Stimulated activated CD4-positive, alpha-beta T cell treated with anti-CD3 and anti-CD28 coated beads, TNF-alpha, amount 100 ng/mL, for 1 hour (primary cell): ENCODE data around the gene CRYL1.
"Not testable (repeated sequence)": the region's sequence is repeated elsewhere in the genome, so short reads cannot be mapped to it uniquely, and the experiment has no call there.

Experiments
- DNase-seq, 3 donors: peaks; one replicate each; pipeline ENCODE4 v3.0.0-alpha.2; 2020; ENCODE audit warnings: low read depth in 3 of 3, low spot score in 1 of 3

Gene CRYL1

DNA sequence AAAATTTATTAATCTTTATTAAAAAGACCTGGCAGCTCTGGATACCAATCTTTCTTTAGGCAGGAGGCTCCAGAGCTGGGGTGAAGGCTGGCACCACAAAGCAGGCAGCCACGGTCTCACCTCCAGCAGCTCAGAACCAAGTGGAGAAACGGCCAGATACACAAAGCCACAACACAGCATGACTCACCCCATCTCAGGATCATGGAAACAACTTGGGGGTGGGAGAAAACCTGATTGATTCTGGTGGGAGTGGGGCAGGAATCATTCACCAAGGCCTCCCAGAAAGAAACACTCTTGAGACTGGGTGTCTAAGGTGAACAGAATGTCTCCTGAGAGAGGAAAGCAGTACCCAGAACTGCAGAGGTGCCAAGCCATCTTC is 64.2 kb downstream of the CRYL1 start:
- DNase-seq: no peak

DNA sequence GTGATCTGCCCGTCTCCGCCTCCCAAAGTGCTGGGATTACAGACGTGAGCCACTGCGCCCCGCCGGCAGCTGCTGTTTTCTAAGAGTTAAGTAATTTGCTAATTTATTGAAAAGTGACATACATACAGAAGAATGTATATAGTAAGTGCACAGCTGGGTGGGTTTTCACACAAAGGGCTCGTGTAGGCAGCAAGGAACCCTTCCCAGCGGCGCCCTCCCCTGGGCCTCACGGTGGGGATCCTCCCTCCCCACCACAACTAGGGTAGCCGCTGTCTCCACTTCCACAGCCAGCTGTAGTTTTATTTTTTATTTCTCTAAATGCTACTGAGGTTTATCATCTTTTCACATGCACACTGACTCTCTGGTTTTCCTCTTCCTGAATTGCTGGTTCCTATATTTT is 64.9 kb downstream of the CRYL1 start:
- DNase-seq: no peak

DNA sequence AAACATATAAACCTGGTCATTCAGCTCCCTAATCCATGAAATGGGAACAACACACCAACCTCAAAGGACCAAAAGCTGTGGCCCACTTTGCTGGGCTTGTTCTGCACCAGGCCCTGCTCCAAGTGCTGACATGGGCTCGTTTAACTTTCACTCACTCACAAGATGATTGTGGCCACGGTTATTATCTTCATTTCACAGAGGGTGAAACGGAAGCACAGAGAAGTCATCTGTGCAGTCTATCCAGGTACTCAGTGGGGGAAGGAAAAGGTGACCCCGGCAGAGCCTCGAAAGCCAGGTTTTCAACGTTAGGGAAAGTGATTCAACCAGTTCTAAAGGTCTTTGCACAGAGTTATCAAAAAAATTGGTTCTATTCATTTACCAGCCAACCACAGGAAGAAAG is 68.0 kb downstream of the CRYL1 start:
- DNase-seq: no peak

DNA sequence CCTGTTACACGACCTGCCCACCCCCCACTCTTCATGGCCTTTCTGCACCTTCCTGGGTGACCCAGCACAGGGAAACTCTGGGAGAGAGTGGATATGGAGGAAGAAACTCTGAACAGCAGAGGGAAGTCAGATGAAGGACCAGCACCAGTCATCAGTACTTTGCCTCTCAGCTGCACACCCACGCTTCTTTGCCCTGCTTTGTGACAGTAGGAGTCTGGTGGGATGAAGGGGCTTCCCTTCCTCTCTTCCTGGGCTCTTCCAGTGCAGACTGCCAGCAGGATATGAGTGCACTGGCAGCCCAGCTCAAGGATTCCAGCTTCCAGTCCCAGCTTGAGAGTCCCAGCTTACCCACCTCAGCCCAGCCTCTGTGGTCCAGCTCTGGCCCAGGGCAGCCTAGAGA is 68.9 kb downstream of the CRYL1 start:
- DNase-seq: no peak

DNA sequence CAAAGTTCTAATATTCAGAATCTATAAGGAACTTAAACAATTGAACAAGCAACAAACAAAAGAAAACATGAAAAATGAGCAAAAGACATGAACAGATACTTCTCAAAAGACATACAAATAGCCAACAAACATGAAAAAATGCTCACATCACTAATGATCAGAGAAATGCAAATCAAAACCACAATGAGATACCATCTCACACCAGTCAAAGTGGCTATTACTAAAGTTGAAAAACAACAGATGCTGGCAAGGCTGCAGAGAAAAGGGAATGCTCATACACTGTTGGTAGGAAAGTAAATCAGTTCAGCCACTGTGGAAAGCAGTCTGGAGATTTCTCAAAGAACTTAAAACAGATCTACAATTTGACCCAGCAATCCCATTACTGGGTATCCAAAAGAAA is 74.3 kb downstream of the CRYL1 start:
- DNase-seq: no peak

DNA sequence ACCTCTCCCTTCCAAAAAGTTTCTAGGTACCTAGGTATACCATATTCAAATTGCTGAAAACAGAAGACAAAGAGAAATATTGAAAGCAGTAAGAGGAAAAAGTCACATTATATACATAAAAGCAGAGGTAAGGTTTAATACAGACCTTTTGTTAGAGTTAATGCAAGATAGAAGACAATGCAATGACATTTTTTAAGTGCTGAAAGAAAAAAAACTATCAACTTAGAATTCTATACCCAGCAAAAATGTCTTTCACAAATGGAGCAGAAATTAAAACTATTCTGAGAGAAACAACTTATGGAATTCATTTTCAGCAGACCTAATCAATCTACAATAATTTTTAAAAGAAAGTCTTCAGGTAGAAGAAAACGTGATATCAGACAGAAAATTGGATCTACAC is 77.2 kb downstream of the CRYL1 start:
- no peak for DNase-seq

DNA sequence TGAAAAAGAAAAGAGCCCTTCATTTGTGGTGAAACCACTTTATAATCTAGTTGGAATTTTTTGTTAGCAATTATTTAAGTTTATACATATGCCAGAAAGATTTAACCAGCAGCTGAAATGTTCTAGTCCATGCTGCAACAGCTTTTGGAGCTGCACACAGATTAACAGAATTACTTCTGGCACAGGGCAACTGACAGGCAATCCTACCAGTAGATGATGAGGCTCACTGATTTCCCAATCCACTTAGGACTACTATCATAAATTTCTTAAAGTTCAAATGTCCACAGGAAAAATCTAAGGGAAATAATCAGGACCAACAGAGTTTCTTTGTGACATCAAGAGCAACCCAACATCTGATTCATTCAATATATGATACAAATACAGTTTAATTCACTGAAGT is 78.8 kb downstream of the CRYL1 start:
- DNase-seq: no peak

DNA sequence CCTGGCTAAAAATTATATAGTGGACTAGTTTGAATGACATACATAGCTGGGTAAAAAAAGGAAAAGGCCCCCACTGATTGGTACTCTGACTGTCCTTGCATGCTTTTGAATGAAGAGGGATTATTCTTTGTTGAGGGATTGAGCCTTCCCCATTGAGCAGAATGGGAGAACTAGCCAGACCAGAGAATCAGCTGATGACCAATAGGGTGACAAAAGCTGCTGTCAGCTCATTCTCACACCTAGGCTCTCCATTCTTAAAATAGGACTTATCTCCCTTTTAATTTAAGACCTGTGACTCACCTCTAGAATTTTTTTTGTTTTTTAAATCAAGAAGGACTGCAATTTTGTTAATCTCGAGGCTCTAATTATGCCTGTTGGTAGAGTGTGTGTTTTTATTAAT is 79.3 kb downstream of the CRYL1 start:
- no peak for DNase-seq

DNA sequence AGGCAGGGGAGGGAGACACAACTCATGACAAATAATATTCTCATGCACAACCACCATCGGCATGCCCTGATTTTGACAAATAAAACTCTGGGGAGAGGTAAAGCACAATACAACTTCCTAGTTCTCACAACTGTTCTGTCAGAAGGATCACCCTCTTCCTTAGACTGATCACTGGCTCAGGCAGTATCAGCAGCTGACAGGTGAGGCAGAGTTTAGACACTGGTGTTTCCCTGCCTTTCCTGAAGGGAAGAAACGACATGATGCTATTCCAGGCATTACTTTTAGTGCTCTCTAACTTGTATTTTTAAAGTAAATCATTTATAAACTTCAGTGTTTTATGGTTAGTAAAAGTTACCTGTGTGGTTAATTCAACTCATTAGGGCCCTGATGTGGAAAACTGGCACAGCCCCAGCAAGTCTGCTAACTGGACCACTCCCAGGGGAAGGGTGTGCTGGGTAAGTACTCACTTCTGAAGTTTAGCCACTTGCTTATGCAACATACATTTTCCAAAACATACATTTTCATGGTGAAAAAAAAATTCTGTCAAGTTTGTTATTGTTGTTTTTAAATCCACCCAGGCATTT is 82.8 kb downstream of the CRYL1 start:
- DNase-seq: no peak

DNA sequence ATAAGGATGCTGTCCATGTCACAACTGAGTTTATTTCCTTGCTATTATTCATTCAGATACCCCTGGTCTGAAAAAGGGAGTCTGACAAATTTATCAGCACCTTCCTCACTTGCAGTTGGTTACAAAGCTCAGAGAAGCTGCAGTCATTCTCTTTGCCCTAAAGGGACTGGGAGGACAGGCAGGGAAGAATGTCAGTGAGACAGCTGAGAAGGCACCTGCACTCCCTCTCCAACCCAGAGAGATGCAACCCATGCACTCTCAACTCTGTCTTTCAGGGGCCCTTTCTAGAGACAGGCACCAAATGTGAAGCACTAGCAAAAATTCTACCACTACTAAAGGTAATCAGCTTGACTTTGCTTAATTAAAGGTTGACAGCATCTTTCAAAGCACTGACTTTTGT is 83.3 kb downstream of the CRYL1 start:
- no peak for DNase-seq

DNA sequence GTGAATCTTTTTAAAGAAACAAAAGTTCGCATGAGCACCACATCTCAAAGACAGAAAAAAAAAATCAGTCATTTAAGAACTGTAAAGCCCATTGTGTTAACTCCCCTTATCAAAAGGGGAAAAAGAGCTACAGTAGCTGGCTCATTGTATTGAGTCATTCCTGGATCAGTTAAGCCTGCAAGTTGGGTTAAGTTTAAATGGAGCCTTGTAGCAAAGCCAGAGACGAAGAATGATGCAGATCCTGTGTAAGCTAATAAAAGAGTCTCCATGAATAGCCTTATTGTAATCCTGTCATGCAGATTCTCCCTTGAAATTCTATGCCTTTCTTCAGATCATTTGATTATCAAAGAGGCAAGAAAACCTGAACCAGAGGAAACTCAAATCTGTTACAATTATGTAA is 83.8 kb downstream of the CRYL1 start:
- no peak for DNase-seq

DNA sequence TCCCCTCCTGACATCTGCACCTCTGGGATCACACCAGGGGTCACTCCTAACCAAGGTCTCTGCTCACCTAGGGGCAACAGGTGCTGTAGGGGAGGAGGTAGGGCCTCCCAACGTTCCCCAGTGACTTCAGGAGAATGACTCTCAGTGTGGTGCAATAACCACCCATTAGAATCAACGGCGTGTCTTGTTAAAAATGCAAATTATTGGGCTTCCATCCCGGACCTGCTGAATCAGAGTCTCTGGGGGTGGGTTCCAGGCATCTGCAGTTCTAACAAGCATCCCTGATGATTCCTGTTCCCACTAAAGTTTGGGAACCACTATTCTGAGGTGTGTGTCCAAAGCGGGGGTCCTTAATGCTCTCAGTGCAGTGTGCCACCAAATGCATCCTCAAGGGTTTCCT is 84.6 kb downstream of the CRYL1 start:
- no peak for DNase-seq

DNA sequence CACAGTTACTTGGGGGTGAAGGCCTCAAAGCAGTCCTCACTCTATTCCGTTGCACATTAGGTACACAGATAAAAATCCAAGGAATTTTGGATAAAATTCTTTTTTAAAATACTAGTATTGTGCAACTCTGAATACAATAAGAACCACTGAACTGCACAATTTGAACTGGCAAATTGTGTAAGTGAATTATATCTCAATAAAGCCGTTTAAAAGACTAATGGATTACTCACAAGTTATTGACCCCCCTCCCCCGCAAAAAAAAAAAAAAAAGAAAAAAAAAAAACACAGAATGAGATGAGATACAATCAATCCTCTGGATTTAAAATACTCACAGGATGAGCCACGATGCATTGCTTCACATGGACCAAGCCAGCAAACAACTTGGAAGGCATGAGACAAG is 86.4 kb downstream of the CRYL1 start:
- no peak for DNase-seq

DNA sequence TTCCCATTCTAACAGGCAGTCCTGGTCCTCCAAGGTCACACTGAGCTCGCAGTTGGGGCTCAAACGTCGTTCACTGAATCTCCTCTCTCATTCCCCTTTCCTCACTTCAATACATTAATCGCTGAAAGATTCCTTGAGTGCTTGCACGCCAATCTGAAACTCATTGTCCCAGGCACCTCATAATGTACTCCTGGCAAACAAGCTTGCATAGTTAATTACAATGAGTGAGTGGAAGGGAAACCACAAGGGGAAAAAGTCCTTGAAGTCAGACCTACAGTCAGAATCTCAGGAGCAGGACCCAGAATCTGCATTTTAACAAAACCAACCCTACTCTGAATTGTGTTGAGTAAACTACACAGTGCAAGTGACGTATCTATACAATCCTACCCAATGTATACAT is 86.9 kb downstream of the CRYL1 start:
- DNase-seq: no peak

DNA sequence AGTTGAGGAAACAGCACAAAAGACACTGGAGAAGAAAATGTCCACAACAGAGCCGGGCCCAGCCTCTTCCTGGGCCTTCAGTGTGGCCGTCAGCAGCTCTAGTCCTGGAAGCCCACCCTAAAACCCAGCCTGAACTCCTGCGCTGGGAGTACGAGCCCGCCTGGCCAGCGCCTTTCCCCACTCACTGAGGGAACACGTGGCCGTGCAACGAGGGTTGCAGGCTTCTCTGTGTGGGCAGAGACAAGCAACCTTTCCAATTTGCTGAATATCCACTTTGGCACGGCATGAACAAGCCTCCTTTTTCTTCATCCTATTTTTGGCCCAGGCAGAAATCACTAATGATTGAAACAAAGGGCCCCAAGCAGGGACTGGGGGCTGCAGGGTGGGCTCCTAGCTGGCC is 89.2 kb downstream of the CRYL1 start:
- DNase-seq: no peak

DNA sequence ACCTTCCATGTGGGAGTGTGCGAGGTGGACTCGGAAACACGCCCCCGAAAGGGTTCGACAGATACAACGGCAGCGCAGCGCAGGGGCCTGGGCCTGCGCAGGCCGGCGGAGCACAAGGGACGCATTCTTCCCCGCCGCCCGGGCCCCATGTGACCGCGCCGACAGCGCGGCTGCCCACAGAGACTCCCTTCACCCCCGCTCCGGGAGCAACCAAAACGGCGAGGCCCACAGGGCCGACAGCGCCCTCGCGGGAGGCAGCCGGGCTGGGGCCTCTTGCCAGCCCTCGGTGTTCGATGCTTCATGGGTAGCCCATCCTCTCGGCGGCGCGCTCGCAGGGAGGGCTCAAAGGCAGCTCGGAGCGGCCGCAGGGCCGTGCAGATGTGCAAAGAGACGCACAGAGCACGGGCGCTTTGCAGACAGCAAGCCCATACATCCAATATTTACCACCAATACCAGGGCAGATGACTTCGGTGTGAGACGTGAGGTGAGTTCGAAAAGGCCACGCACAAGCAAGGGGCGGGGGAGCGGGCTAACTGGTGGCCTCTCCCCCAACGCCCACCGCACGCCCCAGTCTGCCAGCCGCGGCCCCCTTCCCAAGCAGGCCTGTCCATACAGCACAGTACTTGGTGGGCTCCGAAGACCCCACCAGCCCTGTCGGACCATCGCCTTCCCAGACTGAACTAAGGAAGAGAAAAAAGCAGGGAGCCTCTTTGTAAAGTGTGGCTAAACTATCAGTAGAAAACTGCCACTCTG is 89.9 kb downstream of the CRYL1 start:
- DNase-seq: no peak

DNA sequence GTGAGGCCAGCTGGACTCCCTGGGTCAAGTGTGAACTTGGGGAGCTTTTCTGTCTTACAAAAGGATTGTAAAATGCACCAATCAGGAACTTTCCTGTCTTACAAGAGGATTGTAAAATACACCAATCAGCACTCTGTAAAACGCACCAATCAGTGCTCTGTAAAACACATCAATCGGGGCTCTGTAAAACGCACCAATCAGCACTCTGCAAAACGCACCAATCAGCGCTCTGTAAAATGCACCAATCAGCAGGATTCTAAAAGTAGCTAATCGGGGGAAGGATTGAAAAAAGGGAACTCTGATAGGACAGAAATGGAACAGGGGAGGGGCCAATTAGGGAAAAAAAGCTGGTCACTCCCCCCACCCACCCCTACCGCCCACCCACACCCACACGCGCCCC is 91.4 kb downstream of the CRYL1 start:
- DNase-seq: not testable (repeated sequence)

DNA sequence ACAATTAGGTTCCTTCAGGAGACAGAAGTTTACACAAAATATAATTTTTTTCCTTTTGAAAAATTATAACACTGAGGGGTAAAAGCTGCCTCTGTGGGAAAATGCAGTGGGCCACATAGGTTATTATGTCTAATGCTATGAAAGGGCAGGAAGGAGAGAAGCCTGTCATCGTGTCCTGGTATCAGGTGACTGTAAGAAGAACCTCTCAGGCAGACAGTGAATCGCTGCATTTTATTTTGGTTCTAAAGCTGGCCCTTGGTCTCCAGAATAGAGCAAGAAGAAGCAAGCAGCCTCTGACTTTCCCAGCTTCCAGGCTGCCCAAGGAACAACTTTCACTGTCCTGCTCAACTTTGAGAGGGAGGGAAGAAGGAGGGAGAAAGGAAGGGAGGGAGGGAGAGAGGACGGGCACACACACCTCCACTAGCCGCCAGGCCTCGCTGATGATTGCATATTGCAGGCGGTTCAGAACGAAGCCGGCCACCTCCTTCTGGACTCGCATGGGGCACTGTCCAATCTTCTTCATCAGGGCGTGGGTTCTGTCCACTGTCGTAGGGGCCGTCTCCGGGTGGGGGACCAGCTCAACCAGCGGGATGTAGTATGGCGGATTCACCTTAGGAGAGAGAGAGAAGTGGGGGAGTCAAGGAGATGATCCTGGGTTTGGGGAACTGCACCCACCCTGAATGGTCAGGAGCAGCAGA is 93.8 kb downstream of the CRYL1 start:
- DNase-seq: no peak

DNA sequence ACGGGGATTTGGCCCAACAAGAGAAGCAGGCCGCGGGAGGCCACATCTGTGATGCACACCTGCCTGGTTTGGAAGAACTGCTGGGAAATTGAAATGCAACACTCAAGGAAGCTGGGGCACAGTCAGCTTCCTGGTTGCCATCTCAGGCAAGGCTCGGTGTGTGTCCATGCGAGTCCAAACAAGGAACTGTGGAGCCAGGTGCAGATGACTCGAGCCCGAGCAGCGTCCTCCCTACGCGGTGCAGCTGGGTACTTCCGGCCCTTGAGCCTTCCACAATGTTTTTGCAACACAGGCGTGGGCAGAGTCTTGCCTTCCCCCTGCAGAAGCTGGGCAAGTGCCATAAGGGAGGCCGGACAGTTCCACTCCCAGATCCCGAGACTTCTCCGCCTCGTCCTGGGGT is 94.6 kb downstream of the CRYL1 start:
- DNase-seq: no peak

DNA sequence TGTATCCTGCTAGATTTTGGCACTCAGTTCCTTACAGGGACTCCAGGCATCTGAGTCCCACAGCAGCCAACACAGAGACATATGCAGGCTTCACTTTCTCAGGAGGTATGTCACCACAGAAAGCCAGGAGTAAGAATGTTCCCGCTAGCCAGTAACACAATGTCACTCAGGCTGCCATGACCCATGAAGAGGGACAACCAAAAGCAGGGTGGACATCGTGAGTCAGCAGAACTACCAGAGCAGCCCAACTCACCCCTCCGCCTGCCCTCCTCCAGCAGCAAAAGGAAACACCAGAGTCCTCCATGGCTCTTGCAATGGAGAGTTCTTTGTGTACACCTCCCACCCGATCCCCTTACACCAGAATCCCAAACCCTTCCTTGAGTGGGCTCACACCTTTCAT is 95.4 kb downstream of the CRYL1 start:
- DNase-seq: no peak

DNA sequence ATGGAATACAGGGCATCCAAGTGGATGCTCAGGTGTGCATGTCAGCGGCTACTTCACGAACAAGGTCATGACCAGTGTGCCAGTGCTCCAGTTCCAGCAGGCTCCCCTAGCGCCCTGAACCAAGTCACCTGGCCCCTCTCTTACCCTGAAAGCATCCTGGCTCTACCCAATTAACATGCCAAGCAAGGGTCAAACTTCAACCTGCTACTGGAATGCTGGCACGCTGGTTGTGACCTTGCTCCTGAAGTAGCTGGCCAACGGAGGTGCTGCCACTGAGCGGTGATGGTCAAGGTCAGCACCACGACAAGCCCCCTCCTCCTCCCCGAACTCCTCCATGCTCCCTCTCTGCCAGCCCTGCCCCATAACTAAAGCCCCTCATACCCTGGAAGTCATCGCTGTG is 96.0 kb downstream of the CRYL1 start:
- DNase-seq: no peak
